ENCODE measurements around the gene SLX4IP.

Gene SLX4IP

GRCh38 chr20:10521068-10521831, 86.1 kb downstream of the SLX4IP start:
- DNase-seq (ENCODE audit: low spot score): peak; percentile 53

- DNase-seq (ENCODE audit: low spot score): no peak
Measured at GRCh38 chr20:10521836-10522235, 86.7 kb downstream of the SLX4IP start.

GRCh38 chr20:10522328-10522727, 87.2 kb downstream of the SLX4IP start:
- no peak for DNase-seq (ENCODE audit: low spot score)

GRCh38 chr20:10523443-10523842, 88.3 kb downstream of the SLX4IP start:
- DNase-seq (ENCODE audit: low spot score): no peak

- no peak for DNase-seq (ENCODE audit: low spot score)
Measured at GRCh38 chr20:10524034-10524476, 89.0 kb downstream of the SLX4IP start.

- no peak for DNase-seq (ENCODE audit: low spot score)
Measured at GRCh38 chr20:10524643-10525042, 89.5 kb downstream of the SLX4IP start.

- no peak for DNase-seq (ENCODE audit: low spot score)
Measured at GRCh38 chr20:10527781-10528180, 92.7 kb downstream of the SLX4IP start.

- no peak for DNase-seq (ENCODE audit: low spot score)
Measured at GRCh38 chr20:10530883-10531282, 95.8 kb downstream of the SLX4IP start.

- no peak for DNase-seq (ENCODE audit: low spot score)
Measured at GRCh38 chr20:10531848-10532247, 96.7 kb downstream of the SLX4IP start.

- DNase-seq (ENCODE audit: low spot score): no peak
Measured at GRCh38 chr20:10532361-10532760, 97.3 kb downstream of the SLX4IP start.

- no peak for DNase-seq (ENCODE audit: low spot score)
Measured at GRCh38 chr20:10536531-10536930, 101.4 kb downstream of the SLX4IP start.

- DNase-seq (ENCODE audit: low spot score): no peak
Measured at GRCh38 chr20:10537850-10538480, 102.9 kb downstream of the SLX4IP start.

- DNase-seq (ENCODE audit: low spot score): no peak
Measured at GRCh38 chr20:10538768-10539167, 103.7 kb downstream of the SLX4IP start.

- no peak for DNase-seq (ENCODE audit: low spot score)
Measured at GRCh38 chr20:10539818-10540553, 104.9 kb downstream of the SLX4IP start.

- DNase-seq (ENCODE audit: low spot score): peak; percentile 30
Measured at GRCh38 chr20:10540636-10541493, 105.8 kb downstream of the SLX4IP start.

GRCh38 chr20:10541668-10542411, 106.7 kb downstream of the SLX4IP start:
- no peak for DNase-seq (ENCODE audit: low spot score)

- DNase-seq (ENCODE audit: low spot score): no peak
Measured at GRCh38 chr20:10542442-10542841, 107.3 kb downstream of the SLX4IP start.

GRCh38 chr20:10543480-10543879, 108.4 kb downstream of the SLX4IP start:
- no peak for DNase-seq (ENCODE audit: low spot score)

- no peak for DNase-seq (ENCODE audit: low spot score)
Measured at GRCh38 chr20:10547276-10548114, 112.4 kb downstream of the SLX4IP start.

GRCh38 chr20:10549511-10549910, 114.4 kb downstream of the SLX4IP start:
- DNase-seq (ENCODE audit: low spot score): no peak
